ENCODE data around the gene PNPLA5.

The PNPLA5 gene

GRCh38 chr22:43838571-43839307 is 53.1 kb downstream of the PNPLA5 start:
- no peak for DNase-seq (ENCODE audit: low read depth)

- no peak for DNase-seq (ENCODE audit: low read depth)
These were observed 53.7 kb downstream of the PNPLA5 start for GRCh38 chr22:43838161-43838560.

GRCh38 chr22:43837666-43838065 is 54.1 kb downstream of the PNPLA5 start:
- no peak for DNase-seq (ENCODE audit: low read depth)

GRCh38 chr22:43835736-43836135 is 56.1 kb downstream of the PNPLA5 start:
- no peak for DNase-seq (ENCODE audit: low read depth)

- DNase-seq (ENCODE audit: low read depth), result no peak
These were observed 56.6 kb downstream of the PNPLA5 start for GRCh38 chr22:43835166-43835565.

GRCh38 chr22:43833286-43834240 is 58.2 kb downstream of the PNPLA5 start:
- no peak for DNase-seq (ENCODE audit: low read depth)

- DNase-seq (ENCODE audit: low read depth), result no peak
These were observed 59.2 kb downstream of the PNPLA5 start for GRCh38 chr22:43832393-43833265.

GRCh38 chr22:43831561-43832392 is 60.0 kb downstream of the PNPLA5 start:
- DNase-seq (ENCODE audit: low read depth), result no peak

- DNase-seq (ENCODE audit: low read depth), result no peak
These were observed 60.8 kb downstream of the PNPLA5 start for GRCh38 chr22:43830931-43831560.

- DNase-seq (ENCODE audit: low read depth), result peak; percentile 61
These were observed 61.6 kb downstream of the PNPLA5 start for GRCh38 chr22:43829904-43830851.
